ENCODE data around the gene THSD4.
"Not testable (repeated sequence)": the region's sequence is repeated elsewhere in the genome, so short reads cannot be mapped to it uniquely, and the experiment has no call there.

THSD4 gene

DNA sequence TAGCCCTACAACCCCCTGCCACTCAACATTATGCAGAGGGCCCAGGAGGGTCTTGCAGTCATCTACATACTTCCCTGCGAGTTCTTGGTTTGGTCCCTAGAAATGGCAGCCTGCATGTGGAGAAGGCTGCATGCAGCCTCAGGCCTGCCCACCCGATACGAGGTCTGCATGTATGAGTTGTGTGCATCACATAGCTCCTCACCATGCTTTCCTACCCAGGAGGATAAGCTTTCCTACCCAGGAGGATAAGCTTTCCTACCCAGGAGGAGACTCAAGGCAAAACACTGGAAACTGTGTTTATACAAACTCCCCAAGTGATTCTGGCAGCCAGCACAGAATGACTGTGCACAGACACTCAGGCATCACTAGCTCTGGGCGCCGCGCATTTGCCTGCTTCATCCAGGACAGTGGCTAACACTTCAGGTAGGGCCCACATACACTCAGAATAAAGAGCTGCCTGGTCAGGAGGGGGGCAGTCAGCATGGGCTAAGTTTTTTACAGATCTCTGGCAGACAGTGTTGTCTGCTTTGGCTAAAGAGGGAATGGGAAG lies 187.7 kb downstream of the THSD4 start:
- no peak for DNase-seq

DNA sequence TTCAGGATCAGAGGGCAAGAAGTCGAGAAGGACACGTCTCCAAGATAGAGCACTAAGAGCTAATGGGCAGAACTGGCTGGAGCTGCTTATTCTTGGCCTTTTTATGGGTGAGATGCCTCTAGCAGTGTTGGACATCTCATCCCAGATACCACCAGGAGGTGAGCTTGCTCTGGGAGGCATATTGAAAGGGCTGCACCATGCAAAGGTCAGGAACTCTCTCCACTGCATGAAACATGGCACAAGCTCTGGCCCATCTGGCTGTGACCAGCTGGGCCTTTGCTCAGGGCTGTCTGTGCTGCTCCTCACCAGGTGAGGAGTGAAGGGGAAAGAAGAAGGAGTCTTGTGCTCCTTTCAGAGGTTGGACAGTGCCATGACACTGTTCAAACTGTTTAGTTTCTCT lies 188.7 kb downstream of the THSD4 start:
- no peak for DNase-seq

DNA sequence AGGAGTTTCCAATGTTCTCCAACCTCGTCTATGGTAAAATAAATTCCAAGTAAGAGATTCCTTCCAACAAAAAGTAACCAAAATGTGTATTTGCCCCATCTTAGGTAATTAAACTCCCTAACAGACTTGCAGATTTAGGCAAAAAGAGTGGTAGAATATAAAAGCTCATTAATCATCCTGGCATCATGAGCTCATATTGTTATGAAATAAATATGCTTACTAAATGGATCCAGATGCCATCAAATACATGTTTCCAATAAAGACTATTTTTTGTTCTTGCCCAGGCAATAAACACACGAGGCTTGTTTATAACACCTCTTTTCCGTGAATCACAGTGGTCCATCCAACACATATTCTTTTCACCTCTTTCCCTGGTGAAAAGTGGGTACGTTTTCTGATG lies 189.4 kb downstream of the THSD4 start:
- no peak for DNase-seq

DNA sequence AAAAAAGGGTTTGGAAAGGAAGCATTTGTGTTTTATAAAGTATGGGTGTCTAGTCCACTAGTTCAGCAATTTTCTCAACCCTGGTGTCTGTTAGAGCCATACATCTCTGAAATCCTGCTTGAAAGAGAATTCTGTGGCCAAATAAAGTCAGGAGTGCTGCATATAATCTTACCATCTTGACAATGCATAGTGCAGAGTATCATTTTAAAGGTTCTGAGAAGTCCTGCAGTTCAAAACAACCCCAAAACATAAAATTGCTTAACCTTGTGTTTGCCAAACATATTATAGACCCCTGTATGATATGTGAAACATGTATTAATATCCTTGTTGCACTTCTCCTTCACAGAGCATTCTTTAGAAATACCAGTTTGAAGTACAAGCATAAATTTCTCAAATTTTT lies 191.3 kb downstream of the THSD4 start:
- no peak for DNase-seq

DNA sequence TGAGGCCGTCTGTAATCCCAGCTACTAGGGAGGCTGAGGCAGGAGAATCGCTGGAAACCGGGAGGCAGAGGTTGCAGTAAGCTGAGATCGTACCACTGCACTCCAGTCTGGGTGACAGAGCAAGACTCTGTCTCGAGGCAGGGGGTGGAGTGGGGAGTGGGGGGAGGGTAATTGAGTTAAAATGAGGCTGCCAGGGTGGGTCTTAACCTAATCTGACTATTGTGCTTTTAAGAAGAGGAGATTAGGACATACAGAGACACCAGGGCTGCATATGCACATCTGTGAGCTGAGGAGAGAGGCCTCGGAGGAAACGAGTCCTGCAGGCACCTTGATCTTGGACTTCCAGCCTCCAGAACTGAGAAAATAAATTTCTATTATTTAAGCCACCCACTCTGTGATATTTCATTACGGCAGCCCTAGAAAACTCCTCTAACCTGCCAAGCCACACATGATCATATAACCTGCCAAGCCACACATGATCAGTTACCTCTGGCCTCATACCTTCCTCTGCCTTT lies 197.0 kb downstream of the THSD4 start:
- DNase-seq: no peak

DNA sequence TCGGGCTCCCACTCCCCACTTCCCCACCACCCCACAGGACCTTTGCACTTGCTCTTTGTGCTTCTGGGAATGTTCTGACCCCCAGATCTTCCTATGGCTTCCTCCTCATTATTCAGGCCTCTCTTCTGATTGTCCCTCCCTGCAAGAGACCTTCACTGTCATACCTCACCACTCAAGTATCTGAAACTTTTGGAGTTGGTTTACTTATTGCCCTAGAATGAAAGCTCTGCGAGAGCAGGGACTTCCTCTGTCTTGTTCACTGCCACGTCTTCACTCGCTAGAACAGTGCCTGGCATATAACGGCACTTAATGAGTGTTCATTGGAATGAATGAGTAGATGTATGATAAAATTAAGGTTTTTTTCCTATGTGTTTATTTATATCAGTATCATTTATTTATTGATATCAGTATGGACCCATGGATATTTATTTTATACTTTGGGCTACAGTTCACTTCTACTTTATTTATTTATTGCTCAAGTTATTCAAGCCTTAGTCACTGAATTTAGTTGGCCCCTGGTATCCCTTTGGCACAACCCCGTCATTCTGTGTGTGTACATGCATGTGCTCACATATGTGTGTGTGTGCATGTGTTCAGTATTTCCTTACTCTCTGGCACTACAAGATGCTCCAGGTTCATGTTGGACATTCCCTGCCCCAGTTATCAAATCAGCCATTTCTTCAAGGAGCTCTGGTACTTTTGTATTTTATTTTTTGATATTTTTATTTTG lies 197.6 kb downstream of the THSD4 start:
- no peak for DNase-seq

DNA sequence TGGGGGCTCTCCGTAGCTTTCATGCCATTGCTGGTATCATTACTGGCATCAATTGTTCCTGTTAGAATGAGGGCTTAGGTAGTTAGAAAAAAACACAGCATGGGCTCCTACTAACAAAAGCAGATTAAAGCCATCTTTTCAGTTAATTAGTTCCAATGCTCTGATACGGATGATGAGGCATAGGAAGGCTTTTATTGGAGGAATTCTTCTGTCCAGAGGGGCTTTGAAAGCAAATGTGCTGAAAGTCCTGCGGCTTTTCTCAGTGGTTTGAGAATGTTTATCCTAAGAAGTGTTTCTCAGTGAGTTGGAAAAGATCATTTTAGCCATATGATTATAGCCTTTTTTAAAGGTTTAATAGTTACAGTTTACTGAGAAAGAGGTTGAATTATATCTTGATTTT lies 198.5 kb downstream of the THSD4 start:
- no peak for DNase-seq

DNA sequence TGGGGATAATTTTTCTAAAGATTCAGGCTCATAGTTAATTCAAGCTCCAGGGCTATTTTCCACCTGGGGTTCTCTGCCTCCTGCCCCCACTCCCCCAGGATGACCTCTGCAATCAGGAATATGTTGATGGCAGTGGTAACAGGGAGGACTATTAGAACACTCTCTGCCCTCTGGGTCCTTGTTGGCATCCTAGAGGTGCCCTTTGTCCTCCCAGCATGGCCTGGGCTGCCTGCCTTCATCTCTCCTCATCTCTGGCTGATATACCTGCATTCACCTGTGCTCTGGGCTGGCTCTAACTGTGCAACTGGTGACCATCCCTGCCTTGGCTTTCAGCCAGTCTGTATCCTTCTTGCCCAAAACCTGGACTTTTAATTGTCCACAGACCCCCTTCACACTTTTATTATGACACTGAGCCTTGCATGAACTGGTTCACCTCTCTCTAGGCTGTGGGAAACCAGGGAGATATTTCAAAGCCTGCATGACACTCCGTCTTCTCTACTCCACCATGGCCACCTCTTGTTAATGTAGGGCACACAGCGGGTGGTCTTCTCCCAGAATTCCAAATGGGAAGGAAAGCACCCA lies 199.8 kb downstream of the THSD4 start:
- no peak for DNase-seq

DNA sequence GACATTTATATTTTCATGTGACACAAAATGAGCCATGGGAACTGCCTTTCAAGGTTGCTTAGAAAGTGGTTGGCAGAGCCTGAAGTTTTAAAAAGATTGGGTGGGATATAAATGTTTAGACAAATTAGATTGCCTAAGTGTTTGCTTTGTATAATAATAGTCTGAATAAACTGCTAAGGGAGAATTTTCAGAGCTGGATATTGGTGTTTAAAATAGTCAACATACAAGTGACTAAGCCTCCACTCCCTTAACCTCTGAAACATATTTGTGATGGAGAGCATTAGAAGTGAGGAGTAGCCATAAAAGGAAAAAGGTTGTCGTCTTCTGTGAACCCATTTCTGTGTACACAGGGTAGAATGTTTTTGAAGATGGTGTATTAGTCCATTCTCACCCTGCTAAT lies 201.6 kb downstream of the THSD4 start:
- DNase-seq: no peak

DNA sequence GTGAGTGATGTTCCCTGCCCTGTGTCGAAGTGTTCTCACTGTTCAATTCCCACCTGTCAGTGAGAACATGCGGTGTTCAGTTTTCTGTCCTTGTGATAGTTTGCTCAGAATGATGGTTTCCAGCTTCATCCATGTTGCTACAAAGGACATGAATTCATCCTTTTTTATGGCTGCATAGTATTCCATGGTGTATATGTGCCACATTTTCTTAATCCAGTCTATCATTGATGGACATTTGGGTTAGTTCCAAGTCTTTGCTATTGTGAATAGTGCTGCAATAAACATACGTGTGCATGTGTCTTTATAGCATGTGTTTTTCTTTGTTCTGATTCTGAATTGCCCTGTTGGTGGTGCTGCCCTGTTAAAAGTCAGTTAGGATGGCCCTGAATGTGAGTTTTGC lies 204.2 kb downstream of the THSD4 start:
- not testable (repeated sequence) for DNase-seq

DNA sequence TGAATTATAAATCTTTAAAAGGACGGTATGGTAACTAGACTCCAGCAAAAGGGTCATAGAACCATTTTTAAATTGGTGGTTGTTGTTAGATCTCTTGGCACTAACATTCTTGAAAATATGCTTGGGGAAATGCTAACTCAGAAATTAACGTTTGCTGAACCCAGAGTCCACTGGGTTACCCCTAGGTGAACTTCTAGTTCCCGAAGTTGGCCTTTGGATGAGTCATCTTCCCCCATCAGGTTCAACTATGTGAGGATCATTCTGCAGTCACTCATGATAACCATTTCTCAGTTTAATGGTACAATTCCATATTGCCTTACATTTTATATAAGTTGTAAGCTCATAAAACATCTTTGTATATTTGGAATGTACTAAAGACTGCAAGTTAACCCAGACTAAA lies 204.7 kb downstream of the THSD4 start:
- DNase-seq: no peak

DNA sequence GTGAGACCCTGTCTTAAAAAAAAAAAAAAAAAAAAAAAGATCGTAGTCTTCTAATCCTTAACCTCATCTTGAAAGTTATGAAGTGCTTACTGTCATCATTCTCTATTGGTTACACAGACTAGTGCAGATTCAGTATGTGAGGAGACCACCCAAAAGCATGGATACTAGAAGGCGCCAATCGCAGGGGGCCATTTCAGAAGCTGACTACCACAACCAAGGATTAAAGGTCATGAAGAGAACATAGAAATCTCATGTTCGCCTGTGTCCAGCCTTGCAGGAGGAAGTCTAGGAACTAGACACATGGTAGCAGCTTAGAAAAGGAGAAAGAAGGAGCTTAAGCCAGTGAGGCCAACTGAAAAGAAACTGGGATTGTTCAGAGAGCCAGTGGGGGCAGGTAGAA lies 207.8 kb downstream of the THSD4 start:
- DNase-seq: no peak

DNA sequence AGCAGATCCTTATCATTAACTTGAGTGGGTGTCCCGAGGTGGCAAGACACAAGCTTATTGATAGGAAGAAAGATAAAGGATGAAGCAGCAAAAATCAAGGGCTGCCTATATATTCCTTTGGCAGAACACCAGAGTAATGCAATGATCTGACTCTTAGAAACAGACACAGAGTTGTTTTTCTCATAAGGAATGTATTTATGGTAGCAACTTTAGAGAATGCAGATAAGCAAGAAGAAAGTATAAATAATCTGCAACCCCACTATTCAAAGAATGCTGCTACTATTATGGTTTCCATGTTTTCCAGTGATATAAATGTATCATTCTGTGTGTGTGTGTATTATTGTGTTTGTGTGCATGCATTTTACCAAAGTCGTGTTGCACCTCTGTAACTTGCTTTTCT lies 208.3 kb downstream of the THSD4 start:
- no peak for DNase-seq

DNA sequence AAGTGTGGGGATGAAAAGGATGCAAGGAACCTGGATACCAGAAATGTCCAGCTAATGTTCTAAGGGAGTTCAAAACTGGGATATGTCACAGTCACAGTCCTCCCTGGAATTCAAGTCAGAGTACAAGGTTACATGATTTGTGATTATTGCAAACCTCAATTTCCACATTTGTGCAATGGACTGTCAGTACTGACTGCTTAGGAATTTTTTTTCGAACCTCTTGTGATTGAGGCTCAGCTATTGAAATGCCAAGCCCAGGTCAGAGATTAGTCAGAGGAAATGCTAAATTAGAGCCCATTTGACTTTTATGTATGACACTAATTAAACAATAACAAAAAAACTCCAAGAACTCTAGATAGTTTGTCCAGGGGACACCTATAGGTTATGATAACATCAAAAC lies 210.2 kb downstream of the THSD4 start:
- DNase-seq: no peak

DNA sequence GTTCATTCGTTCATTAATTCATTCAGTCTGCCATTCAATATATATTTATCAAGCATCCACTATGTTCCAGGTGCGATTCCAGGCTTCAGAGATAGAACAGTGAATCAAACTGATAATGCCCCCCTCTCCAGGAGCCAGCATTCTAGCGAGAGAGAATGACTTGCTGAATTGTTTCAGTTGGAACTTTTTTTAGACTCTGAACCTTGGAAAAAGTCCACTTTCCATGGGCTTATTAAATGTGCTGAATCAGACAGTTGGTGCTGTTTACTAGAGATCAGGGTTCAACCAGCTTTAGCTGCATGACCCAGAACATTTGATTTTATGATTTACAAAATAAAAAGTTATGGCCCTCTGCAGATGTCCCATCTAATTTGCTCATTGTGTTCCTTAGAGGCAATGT lies 213.2 kb downstream of the THSD4 start:
- no peak for DNase-seq

DNA sequence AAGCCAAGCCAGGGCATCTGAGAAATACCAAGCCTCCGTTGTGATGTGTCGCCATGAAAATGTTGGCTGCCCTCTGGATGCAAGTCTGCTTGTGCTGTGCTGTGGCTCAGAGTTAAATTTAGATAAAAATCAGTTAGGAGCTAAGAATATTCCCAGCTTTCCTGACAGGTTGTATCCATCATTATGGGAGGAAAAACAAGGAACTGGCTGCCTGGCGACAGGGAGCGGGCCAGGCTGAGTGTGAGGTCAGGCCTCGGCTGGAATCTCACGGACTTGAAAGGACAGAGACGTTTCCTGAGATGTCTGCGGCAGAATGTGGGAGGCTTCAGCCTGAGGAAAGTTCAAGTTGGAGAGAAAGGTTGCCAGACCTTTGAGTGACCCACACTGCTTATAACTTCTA lies 213.8 kb downstream of the THSD4 start:
- DNase-seq: no peak

DNA sequence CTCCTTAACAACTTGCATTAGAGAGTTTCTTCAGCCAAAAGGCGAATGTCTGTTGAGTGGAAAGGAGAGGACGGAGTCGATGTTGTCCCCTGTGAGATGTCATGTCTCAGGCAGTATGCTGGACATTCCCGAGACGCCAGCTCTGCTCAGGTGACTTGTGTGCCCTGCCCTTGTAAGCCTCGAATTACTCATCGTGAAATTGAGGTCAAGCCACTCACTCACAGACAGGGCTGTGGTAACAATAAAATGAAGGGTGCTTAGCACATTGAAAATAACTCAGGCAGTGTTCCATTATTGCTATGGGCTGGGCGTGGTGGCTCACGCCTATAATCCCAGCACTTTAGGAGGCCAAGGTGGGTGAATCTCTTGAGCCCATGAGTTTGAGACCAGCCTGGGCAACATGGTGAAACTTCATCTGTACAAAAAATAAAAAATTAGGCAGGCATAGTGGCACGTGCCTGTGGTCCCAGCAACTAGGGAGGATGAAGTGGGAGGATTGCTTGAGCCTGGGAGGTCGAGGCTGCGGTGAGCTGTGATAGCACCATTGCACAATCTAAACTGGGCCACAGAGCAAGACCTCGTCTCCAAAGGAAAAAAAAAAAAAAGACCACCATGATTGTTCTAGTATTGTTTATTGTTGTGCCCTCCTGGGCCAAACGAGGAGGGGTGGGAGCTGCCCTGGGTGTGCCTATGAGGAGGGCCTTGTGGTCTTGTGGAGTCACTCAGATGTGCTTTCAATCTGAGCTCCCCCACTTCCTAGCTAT lies 214.4 kb downstream of the THSD4 start:
- DNase-seq: no peak

DNA sequence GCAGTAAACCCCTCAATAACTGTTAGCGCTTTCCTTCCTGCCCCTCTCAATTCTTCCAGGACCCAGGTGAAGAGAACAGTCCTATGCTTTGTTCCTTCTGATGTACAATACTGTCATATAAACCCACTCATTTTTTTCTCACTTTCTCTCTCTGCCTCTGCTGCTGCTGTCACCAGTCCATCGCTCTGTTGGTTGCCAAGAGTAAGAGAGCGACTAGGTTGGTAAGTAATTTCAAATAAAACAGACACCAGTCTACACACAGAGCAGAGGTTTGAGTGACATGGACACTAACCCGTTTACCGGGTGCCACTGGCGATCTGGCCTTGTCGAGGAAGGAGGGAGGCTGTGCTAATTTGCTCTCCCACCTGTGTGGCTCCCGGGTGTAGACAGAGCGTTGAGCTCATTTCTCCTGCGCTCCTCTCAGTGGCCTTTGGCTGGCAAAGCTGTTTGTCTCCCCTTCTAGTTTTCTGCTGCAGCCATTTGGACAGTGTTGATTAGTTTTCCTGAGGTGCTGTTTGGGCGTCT lies 215.4 kb downstream of the THSD4 start:
- no peak for DNase-seq

DNA sequence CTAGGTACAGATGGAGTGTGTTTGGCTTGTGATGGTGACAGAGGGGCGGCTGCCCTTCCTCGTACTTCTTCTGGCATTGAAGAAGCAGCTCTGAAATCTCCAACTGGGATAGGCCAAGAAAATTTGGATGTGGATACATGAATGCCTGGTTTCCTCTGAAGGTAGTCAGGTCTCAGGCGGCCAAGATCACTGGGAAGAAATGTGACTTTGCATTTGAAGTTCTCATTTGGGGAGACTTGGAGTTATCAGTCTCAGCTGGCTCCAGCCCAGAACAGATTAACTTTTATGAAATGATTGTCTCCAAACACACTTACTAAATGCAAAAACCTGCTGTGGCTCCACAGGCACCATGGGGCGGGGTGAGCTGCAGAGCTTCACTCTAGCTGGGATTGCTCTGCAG lies 215.9 kb downstream of the THSD4 start:
- DNase-seq: no peak

DNA sequence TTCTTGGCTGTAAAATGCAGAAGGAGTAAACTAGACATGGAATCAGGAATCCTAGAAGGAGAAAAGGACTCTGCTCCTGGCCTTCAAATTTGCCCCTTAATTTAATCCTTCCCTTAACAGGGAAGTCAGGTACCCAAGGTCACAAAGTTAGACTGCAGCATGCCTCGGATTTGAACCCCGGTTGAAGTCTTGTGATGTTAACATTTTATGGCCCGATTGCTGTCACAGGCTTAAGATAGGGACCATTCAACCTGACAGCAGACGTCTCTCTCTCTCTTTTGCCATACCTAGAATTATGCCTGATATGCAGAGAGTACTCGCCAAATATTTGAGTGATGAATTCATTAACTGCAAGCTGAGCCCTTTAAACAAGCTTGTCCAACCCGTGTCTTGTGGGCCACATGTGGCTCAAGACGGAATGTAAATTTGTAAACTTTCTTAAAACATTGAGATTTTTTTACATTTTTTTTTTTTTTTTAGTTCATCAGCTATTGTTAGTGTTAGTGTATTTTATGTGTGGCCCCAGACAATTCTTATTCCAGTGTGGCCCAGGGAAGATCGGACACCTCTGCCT lies 217.2 kb downstream of the THSD4 start:
- DNase-seq: no peak

DNA sequence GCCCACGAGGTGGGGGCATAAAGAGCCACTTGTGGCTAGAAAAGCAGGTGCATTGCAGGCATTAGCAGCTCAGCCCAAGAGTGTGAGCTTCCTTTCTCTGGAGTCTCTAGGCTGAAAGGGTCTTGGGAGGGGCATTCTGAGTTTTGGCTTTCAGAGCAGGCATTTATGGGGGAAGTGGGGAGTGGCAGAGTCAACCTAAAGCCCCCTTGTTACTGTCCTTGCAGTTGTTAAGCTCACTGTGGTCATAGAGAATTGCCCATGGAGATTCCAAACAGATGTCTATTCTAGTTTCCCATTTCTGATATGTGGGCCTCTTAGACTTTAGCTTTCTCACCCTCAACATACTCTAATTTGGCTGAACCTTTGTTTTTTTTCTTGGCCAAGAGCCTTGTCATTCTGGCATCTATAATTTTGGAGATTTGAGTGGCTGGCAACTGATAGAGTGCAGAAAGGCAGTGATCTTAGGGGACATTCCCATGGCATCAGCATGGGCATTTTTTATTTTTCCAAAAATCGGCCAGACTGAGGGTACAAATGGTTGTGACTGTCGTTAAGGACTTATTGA lies 217.9 kb downstream of the THSD4 start:
- no peak for DNase-seq

DNA sequence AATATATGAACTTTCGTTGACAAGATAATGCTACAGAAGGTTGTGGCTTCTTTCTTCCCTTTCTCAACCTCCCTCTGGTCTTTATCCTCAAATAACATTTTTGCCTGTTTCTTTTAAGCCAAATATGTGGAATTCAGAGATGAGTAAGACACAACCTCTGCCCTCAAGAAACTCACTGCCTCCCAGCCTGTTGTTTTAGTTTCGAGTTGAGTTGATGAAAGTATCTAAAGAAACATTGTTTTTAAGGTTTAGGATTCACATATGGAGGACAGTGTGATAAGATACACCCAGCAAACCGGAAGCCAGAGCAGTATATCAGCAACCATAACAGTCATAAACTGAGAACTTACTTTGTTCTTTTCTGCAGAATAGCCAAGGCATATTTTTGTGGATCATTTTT lies 218.6 kb downstream of the THSD4 start:
- DNase-seq: no peak

DNA sequence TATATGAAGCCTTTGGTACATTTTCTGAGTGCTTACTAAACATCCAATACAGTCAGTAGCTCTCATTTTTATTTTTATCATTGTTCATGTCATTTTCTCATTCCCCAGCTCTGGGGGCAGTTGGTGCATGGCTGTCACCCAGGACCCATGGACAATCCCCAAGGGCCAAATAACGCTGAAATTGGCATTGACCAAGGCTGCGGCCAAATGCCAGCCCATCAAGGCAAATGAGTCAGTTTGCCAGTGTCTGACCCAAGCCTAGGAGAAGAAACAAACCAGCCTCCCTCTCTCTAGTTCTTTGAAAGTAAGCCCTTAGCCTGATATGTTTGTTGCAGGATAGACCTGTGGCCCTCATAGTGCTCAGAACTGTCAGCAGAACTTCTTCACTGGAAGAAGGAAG lies 219.2 kb downstream of the THSD4 start:
- no peak for DNase-seq
